Mesenchymal stem cell (in vitro differentiated cells and primary cell): Measurements from ENCODE around the gene ING3.

Experiments used
- DNase-seq: peaks from one replicate; pipeline ENCODE4 v3.0.0-alpha.2; 2013
- H2AFZ ChIP-seq: one replicate; pipeline ENCODE4 v1.6.1; 2013; ENCODE audit warnings: low read depth, mild to moderate bottlenecking, control low read depth, inconsistent platforms, low read length, moderate library complexity
- H2AK5ac ChIP-seq: 2 replicates; pipeline ENCODE4 v1.6.1; 2013; ENCODE audit warnings: low read length, moderate library complexity, mild to moderate bottlenecking, inconsistent platforms; ENCODE audit not compliant: severe bottlenecking
- H2BK120ac ChIP-seq: one replicate; pipeline ENCODE4 v1.6.1; 2013; ENCODE audit warnings: low read depth, mild to moderate bottlenecking, inconsistent platforms, low read length, moderate library complexity
- H2BK12ac ChIP-seq, 2 experiments: one replicate each; pipeline ENCODE4 v1.6.1; 2013; ENCODE audit warnings: inconsistent platforms in 2 of 2, low read length in 2 of 2, mild to moderate bottlenecking in 2 of 2, moderate library complexity in 2 of 2, control low read depth in 1 of 2
- H2BK15ac ChIP-seq: one replicate; pipeline ENCODE4 v1.6.1; 2013; ENCODE audit warnings: mild to moderate bottlenecking, low read depth, inconsistent platforms; ENCODE audit not compliant: poor library complexity, severe bottlenecking
- H2BK5ac ChIP-seq: 2 replicates; pipeline ENCODE4 v1.6.1; 2013; ENCODE audit warnings: low read depth, mild to moderate bottlenecking, low read length, control low read depth, inconsistent platforms; ENCODE audit not compliant: poor library complexity, severe bottlenecking
- H3K14ac ChIP-seq, 2 experiments: one replicate each; pipeline ENCODE4 v1.6.1; 2013; ENCODE audit warnings: inconsistent platforms in 2 of 2, low read length in 2 of 2, control low read depth in 1 of 2, mild to moderate bottlenecking in 1 of 2, moderate library complexity in 1 of 2
- H3K18ac ChIP-seq, 2 experiments: one replicate each; pipeline ENCODE4 v1.6.1; 2013; ENCODE audit warnings: inconsistent platforms in 2 of 2, low read length in 2 of 2, control low read depth in 1 of 2, low read depth in 1 of 2, mild to moderate bottlenecking in 1 of 2
- H3K23ac ChIP-seq, 2 experiments: one replicate each; pipeline ENCODE4 v1.6.1; 2013; ENCODE audit warnings: inconsistent platforms in 2 of 2, low read length in 2 of 2, mild to moderate bottlenecking in 2 of 2, moderate library complexity in 2 of 2, control low read depth in 1 of 2
- H3K27ac ChIP-seq: 2 replicates; pipeline ENCODE4 v1.5.1; 2013; ENCODE audit warnings: mild to moderate bottlenecking, moderate library complexity, low read length, control low read depth, inconsistent platforms; ENCODE audit not compliant: poor library complexity, severe bottlenecking
- H3K27me3 ChIP-seq, 2 experiments: 2 replicates each; pipeline versions ENCODE4 v1.6.1 to v1.7.0; 2013; ENCODE audit warnings: low read length in 2 of 2, mild to moderate bottlenecking in 2 of 2, moderate library complexity in 2 of 2, control low read depth in 1 of 2, inconsistent platforms in 1 of 2; ENCODE audit not compliant: control insufficient read depth in 1 of 2, insufficient read depth in 1 of 2
- H3K36me3 ChIP-seq, 2 experiments: 2 replicates each; pipeline versions ENCODE4 v1.6.1 to v1.7.0; 2013; ENCODE audit warnings: low read length in 2 of 2, control low read depth in 1 of 2, inconsistent platforms in 1 of 2, low read depth in 1 of 2, mild to moderate bottlenecking in 1 of 2; ENCODE audit not compliant: insufficient read depth in 2 of 2, control insufficient read depth in 1 of 2
- H3K4ac ChIP-seq, 2 experiments: one replicate each; pipeline ENCODE4 v1.6.1; 2013; ENCODE audit warnings: inconsistent platforms in 2 of 2, low read length in 2 of 2, mild to moderate bottlenecking in 2 of 2, moderate library complexity in 2 of 2, control low read depth in 1 of 2, low read depth in 1 of 2
- H3K4me1 ChIP-seq: 2 replicates; pipeline ENCODE4 v1.6.1; 2013; ENCODE audit warnings: low read depth, low read length, control low read depth; ENCODE audit not compliant: control insufficient read depth, insufficient read depth
- H3K4me2 ChIP-seq: 2 replicates; pipeline ENCODE4 v1.6.1; 2013; ENCODE audit warnings: low read length, mild to moderate bottlenecking, inconsistent platforms; ENCODE audit not compliant: poor library complexity, severe bottlenecking
- H3K4me3 ChIP-seq, 2 experiments: 2 replicates each; pipeline versions ENCODE4 v1.5.1 to v1.7.0; 2013; ENCODE audit warnings: low read length in 2 of 2, mild to moderate bottlenecking in 2 of 2, control low read depth in 1 of 2, low read depth in 1 of 2; ENCODE audit not compliant: insufficient read depth in 1 of 2
- H3K79me1 ChIP-seq: replicated peaks from 2 replicates; pipeline ENCODE4 v1.6.1; 2013; ENCODE audit warnings: mild to moderate bottlenecking, control low read depth, low read length, inconsistent platforms; ENCODE audit not compliant: poor library complexity, severe bottlenecking
- H3K9ac ChIP-seq: 2 replicates; pipeline ENCODE4 v1.7.0; 2013; ENCODE audit warnings: mild to moderate bottlenecking, low read length, moderate library complexity
- H3K9me3 ChIP-seq: 2 replicates; pipeline ENCODE4 v1.7.0; 2013; ENCODE audit warnings: mild to moderate bottlenecking, low read length; ENCODE audit not compliant: control insufficient read depth
- H4K8ac ChIP-seq: one replicate; pipeline ENCODE4 v1.6.1; 2013; ENCODE audit warnings: inconsistent platforms, mild to moderate bottlenecking, low read length, moderate library complexity
- H4K91ac ChIP-seq: one replicate; pipeline ENCODE4 v1.6.1; 2013; ENCODE audit warnings: mild to moderate bottlenecking, low read length, inconsistent platforms
- WGBS: methylation state at CpG from one replicate; pipeline ENCODE4 v1.1.7; 2013; ENCODE audit warnings: mixed read lengths; 5-methylcytosine and 5-hydroxymethylcytosine counted together

Gene ING3

GRCh38 chr7:120987683-120988590 lies 37.4 kb downstream of the ING3 start:
- Histone ChIP-seq H3K4me2 (peak overlapping the region; percentile 45), H3K79me1 (no peaks in the 10 kb centered on the region), H3K9me3 (no peaks in the 10 kb centered on the region), H3K36me3 (no peaks in the 10 kb centered on the region), H2BK12ac (peak overlapping the region in 1 of 2 experiments; percentile 3), H2BK5ac (no peak overlapping the region), H2BK120ac (peak overlapping the region; percentile 45), H3K4ac (peak overlapping the region; percentile 9 to 13), H3K4me3 (peak overlapping the region; percentile 46 to 85), H2AFZ (no peak overlapping the region), H3K9ac (peak overlapping the region; percentile 94), H4K91ac (no peak overlapping the region), H3K27me3 (no peaks in the 10 kb centered on the region), H2AK5ac (no peak overlapping the region), H3K4me1 (peaks cover 5% of the 10 kb centered on the region), H3K27ac (peak overlapping the region; percentile 31), H2BK15ac (peak overlapping the region; percentile 9), H3K18ac (peak overlapping the region; percentile 25 to 65), H4K8ac (peak overlapping the region; percentile 55), H3K14ac (no peak overlapping the region), H3K23ac (no peak overlapping the region)
- peak; percentile 93 for DNase-seq
- 11% methylated on average over 12 of the region's 12 CpGs for WGBS

- Histone ChIP-seq H4K91ac (peak within 1 kb of the TSS; percentile 94), H3K79me1 (no peaks in the 10 kb centered on the region), H2AK5ac (peak within 1 kb of the TSS; percentile 33), H2BK120ac (peak within 1 kb of the TSS; percentile 45), H2BK15ac (peak within 1 kb of the TSS; percentile 44), H3K27ac (peak within 1 kb of the TSS; percentile 31), H3K4me3 (peak within 1 kb of the TSS; percentile 46 to 85), H3K27me3 (no peaks in the 10 kb centered on the region), H3K9me3 (no peaks in the 10 kb centered on the region), H3K4me1 (peaks cover 5% of the 10 kb centered on the region), H4K8ac (peak within 1 kb of the TSS; percentile 89), H3K14ac (peak within 1 kb of the TSS in 1 of 2 experiments; percentile 100), H3K36me3 (no peaks in the 10 kb centered on the region), H3K18ac (peak within 1 kb of the TSS; percentile 67 to 97), H3K23ac (peak within 1 kb of the TSS in 1 of 2 experiments; percentile 56), H2BK5ac (no peak within 1 kb of the TSS), H2AFZ (no peak within 1 kb of the TSS), H3K4me2 (peak within 1 kb of the TSS; percentile 65), H3K4ac (peak within 1 kb of the TSS; percentile 9 to 100), H2BK12ac (peak within 1 kb of the TSS; percentile 93 to 97), H3K9ac (peak within 1 kb of the TSS; percentile 94)
- peak; percentile 98 for DNase-seq
- WGBS: 15% methylated on average over 25 of the region's 27 CpGs
Measured at GRCh38 chr7:120988591-120989256, 38.1 kb downstream of the ING3 start, which contains the start of gene CPED1. Gene CPED1, plus strand, starts transcription at chr7:120988711. Its CDS starts 911 bp downstream, at chr7:120989622.

DNA sequence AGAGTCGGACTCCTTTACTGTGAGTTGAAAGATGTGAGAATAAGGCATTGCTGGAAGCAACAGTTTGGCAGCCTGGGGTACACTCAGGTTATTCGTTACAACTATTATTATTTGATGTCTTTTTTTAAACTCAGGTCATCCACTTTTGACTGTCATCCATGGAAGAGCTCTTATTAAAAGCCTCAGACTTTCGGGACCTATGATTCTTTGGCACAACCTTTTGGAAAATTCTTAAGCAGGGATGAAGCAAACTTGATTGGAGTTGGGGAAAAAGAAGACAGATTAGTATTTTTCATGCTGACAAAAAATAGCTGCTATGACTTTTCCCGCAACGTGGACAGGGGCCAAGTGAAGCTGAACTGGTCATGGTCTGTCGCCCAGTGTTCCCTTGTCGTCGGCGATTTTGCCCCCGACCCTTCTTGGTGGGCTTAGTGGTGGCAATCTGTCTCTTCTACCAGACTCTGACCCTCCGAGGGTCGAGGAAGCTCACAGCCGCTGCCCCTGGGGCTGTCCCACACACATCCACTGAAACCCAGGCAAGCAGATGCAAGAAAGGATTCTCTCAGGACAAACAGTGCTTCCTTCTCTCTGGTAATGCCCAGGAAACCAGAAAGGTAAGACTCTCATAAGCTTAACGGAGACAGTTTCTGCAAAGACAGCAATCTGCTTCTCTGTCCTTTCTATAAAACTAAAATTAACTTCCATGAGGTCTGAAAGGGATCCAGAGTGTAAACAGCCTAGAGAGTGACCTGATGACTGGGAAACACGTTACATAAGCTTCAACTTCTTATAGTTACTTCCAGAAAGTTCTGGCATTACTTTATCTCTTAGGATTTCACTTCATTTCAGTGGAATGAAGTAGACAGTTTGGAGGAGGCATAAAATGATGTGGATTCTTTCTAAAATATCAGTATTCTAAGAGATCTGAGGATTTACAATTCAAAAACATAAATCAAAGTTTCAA lies 39.0 kb downstream of the ING3 start:
- Histone ChIP-seq H3K4me3 (peak overlapping the region; percentile 40 to 85), H3K36me3 (no peaks in the 10 kb centered on the region), H3K79me1 (no peaks in the 10 kb centered on the region), H2BK12ac (peak overlapping the region; percentile 93 to 97), H3K4me2 (peak overlapping the region; percentile 65), H2BK5ac (no peak overlapping the region), H2BK120ac (peak overlapping the region; percentile 44), H4K91ac (peak overlapping the region; percentile 94), H3K4ac (peak overlapping the region in 1 of 2 experiments; percentile 100), H3K9me3 (no peaks in the 10 kb centered on the region), H2AFZ (no peak overlapping the region), H3K27me3 (no peaks in the 10 kb centered on the region), H2BK15ac (peak overlapping the region; percentile 44), H3K27ac (peak overlapping the region; percentile 22), H4K8ac (peak overlapping the region; percentile 89), H3K14ac (peak overlapping the region in 1 of 2 experiments; percentile 100), H3K4me1 (peaks cover 5% of the 10 kb centered on the region), H3K23ac (peak overlapping the region in 1 of 2 experiments; percentile 56), H3K9ac (peak overlapping the region; percentile 94), H2AK5ac (peak overlapping the region; percentile 33), H3K18ac (peak overlapping the region; percentile 67 to 97)
- 54% methylated on average over 14 of the region's 15 CpGs for WGBS
- peak; percentile 53 for DNase-seq
